GM18867 (cell line): ENCODE measurements around the gene RPL23.

Source experiments
- ATAC-seq: cut with Tn5 transposase; IDR thresholded peaks from one replicate; pipeline ENCODE4 v1.9.1; 2021; ENCODE audit warnings: mild to moderate bottlenecking, moderate library complexity; ENCODE audit not compliant: unreplicated experiment

The RPL23 gene

GRCh38 chr17:38853292-38854219 lies at the start of gene RPL23:
Gene RPL23 (minus strand): TSS chr17:38853721. CDS start chr17:38853710, 11 bp downstream.
- ATAC-seq = peak; percentile 84

- ATAC-seq = no peak
Measured at GRCh38 chr17:38900978-38901656, 47.6 kb upstream of the RPL23 start.

GRCh38 chr17:38899421-38899820 lies 45.9 kb upstream of the RPL23 start:
- ATAC-seq = no peak

- peak; percentile 70 for ATAC-seq
Measured at GRCh38 chr17:38898812-38899348, 45.4 kb upstream of the RPL23 start.

GRCh38 chr17:38898291-38898679 lies 44.8 kb upstream of the RPL23 start:
- peak; percentile 13 for ATAC-seq

- ATAC-seq = no peak
Measured at GRCh38 chr17:38897671-38898290, 44.3 kb upstream of the RPL23 start.

GRCh38 chr17:38897176-38897575 lies 43.7 kb upstream of the RPL23 start:
- no peak for ATAC-seq

- ATAC-seq = no peak
Measured at GRCh38 chr17:38896346-38896954, 42.9 kb upstream of the RPL23 start.

- ATAC-seq = no peak
Measured at GRCh38 chr17:38894276-38894675, 40.8 kb upstream of the RPL23 start.

- ATAC-seq = no peak
Measured at GRCh38 chr17:38893607-38894006, 40.1 kb upstream of the RPL23 start.

GRCh38 chr17:38893113-38893512 lies 39.6 kb upstream of the RPL23 start:
- no peak for ATAC-seq

GRCh38 chr17:38892620-38893019 lies 39.1 kb upstream of the RPL23 start:
- no peak for ATAC-seq

GRCh38 chr17:38892083-38892482 lies 38.6 kb upstream of the RPL23 start:
- no peak for ATAC-seq

GRCh38 chr17:38891441-38891840 lies 37.9 kb upstream of the RPL23 start:
- ATAC-seq = no peak

- ATAC-seq = no peak
Measured at GRCh38 chr17:38890410-38890746, 36.9 kb upstream of the RPL23 start.

GRCh38 chr17:38889745-38890409 lies 36.4 kb upstream of the RPL23 start:
- no peak for ATAC-seq

- ATAC-seq = no peak
Measured at GRCh38 chr17:38888842-38889241, 35.3 kb upstream of the RPL23 start.

GRCh38 chr17:38886643-38887010 lies 33.1 kb upstream of the RPL23 start:
- ATAC-seq = no peak

GRCh38 chr17:38885728-38886642 lies 32.5 kb upstream of the RPL23 start:
- no peak for ATAC-seq
